HG03378 (cell line): ENCODE data around the gene GPR68.
"Not testable (repeated sequence)": the region's sequence is repeated elsewhere in the genome, so short reads cannot be mapped to it uniquely, and the experiment has no call there.

Experiments used
- ATAC-seq: cut with Tn5 transposase; IDR thresholded peaks from one replicate; pipeline ENCODE4 v1.9.1; 2021; ENCODE audit warnings: mild to moderate bottlenecking, moderate library complexity; ENCODE audit not compliant: unreplicated experiment

GPR68 gene

DNA sequence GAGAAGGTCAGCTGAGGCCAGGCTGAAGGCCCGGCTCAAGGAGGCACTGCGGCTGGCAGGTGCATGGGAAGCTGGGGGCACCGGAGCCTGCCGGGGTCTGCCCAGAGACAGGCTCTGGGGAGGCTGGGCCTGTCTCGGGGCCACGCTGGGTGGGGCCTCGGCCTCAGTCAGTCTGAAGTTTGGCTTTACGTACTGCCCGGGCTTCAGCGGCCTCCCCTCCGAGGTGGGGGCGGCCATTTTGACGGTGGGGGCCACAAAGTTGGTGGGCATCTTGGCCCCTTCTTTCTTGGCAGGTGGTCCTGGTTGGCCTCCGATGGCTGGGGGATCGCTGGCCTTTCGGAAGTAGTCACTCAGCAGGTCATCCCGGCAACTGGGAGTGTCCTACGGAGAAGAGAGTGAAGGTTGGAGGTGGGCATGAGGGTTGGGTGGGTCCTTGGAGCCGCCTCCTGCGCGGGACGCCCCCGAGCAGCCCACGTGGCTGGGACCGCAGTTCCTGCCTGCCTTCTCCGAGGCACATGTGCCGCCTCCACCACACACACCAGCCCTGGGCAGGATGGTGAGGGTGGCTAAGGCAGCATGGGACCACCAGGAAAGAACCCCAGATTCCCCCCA, 28.9 kb upstream of the GPR68 start:
- no peak for ATAC-seq

DNA sequence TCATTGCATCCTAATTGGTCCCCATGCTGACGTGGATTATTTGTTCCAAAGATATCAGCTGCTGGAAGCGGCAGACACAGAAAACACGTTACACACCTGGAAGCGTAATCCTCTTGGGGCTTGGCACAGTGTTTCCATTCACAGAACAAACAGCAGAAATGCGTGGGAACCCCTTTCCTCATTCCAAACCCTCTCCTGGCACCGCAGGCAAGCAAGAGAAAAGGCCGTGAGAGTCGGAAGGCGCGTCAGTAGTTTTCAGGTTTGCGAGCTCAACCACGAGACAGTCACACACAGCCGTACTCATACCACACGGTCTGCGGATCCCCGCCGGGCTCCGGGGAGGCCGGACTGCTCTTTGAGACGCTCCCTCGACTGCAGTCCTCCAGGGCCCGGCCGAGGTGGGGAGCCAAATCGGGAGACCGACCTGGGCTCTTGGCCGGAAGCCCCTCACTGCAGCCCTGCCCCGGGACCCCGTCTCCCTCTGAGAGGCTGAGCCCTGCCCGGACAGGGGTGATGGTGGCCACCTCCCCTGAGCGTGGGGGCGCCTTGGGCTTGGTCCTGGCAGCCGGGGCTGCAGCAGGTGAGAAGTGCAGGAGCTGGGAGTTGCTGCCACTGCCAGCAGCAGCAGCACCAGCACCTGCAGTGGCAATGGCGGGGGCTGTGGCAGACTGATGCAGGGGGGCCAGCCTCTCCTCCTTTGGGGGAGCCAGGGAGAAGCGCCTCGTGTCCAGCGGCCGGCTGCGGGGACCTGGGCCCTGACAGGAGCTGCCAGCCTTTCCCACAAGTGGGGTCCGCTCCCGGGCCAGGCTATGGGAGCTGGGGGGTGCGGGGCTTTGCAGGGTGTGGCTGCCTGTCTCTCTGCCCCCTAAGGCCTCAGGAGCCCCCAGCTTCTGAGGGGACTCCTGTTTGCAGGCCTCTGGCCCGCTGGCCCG, 28.1 kb upstream of the GPR68 start:
- ATAC-seq: no peak

DNA sequence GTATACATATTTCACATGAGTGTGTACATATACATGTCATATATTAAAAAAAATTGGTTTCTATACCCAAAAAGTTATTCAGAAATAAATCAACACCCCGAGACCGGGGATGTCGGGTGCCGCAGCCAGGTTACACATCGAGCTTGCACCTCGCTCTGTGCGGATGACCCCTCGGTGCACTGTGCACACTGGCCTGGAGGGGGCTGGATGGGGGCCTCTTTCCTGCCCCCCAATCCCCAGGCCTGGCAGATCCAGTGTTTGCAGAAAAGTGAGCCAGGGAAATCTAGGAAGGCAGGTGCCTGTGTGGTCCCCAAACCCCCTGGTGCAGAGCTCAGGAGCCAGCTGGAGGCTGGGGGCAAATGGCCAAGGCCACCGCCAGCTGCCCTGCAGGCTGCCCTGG, 27.1 kb upstream of the GPR68 start:
- no peak for ATAC-seq

DNA sequence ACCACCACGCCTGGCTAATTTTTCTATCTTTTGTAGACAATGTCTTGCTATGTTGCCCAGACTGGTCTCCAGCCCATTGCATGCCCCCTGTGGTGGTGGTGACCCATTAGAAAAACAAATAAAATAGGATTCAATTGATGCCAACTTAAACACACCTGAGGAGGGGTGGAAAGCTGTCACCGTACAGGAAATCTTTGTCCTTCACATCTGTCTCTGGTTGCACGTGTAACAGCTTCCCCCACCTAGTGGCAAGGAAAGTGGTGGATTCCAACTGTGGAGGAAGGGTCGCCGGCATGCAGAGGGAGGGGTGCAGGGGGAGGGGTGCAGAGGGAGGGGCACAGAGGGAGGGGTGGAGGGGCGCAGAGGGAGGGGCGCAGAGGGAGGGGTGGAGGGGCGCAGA, 26.1 kb upstream of the GPR68 start:
- ATAC-seq: no peak

DNA sequence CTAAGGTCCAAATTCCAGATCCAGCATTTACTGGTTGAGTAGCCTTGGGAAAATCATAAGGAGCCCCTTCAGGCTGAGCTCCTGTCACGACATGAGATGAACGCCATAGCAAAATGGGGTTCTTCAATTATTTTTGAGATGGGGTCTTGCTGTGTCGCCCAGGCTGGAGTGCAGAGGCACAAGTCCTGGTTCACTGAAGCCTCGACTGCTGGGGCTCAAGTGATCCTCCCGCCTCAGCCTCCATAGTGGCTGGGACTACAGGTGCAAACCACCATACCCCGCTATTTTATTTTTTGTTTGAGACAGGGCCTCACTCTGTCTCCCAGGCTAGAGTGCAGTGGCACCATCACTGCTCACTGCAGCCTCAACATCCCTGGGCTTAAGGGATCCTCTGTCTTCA, 25.7 kb upstream of the GPR68 start:
- ATAC-seq: no peak

DNA sequence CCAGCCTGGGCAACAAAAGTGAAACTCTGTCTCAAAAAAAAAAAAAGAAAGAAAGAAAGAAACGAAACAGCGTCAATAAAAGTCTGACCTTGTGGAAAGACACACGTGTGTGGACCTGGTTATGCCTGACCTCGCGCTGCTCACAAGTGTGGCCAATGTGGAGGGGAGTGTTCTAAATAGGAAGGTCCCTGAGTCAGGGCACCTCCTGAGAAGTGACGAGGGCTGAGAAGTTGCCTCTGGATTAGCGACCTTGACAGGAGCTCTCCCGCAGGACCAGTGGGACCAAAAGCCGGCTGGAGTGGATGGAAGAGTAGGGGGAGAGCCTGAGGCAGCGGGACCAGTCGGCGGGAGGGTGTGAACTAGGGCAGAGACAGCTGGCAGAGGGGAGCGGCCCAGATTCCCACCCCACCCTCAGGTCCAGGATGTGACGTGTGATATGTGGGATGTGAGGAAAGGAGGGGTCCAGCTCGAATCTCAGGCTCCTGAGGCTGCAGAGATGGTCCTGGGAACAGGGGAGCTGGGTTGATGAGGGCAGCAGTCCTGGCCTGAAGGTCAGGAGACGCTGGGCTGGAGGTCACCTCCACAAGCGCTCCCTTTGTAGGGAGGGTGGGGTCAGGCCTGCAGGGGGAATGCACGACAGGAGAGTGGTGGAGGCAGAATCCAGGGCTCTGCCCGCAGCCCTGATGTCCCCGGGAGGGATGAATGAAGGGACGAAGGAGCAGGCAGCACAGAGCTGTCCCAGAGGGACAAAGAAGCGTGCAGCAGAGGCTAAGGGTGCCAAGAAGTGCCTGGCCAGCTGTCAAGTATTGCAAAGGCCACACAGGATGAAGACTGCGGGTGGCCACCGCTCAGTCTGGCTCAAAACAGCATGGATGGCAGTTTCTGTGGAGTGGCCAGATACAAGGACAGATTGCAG, 24.8 kb upstream of the GPR68 start:
- ATAC-seq: no peak

DNA sequence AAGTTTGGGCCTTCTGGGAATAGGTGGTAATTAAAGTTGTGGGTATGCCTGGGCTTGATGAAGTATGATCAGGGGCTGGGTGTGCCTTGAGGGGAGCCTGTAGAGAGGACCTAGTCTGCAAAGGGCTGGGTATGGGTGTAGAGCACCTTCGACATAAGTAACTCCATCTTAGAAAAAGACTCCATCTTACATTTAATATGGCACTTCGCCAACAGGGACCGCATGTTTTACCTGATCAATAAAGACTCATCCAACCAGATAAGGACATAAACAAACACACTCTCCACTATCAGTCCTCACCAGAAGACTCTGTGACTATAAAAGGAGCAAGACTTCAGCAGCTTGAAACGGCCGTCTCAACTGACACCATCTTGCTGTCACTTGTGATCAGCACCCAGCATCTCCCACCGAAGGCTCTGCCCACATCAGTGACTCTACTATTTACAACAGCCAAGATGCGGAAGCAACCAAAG, 23.5 kb upstream of the GPR68 start:
- no peak for ATAC-seq

DNA sequence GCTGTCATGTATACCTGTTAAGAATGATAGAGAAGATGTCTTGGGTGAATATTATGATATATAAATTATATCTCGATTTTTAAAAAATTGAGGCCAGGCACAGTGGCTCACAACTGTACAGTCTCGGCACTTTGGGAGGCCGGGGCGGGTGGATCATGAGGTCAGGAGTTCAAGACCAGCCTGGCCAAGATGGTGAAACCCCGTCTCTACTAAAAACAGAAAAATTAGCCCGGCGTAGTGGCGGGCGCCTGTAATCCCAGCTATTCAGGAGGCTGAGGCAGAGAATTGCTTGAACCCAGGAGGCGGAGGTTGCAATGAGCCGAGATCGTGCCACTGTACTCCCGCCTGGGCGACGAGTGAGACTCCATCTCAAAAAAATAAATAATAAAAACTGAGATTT, 21.8 kb upstream of the GPR68 start:
- not testable (repeated sequence) for ATAC-seq

DNA sequence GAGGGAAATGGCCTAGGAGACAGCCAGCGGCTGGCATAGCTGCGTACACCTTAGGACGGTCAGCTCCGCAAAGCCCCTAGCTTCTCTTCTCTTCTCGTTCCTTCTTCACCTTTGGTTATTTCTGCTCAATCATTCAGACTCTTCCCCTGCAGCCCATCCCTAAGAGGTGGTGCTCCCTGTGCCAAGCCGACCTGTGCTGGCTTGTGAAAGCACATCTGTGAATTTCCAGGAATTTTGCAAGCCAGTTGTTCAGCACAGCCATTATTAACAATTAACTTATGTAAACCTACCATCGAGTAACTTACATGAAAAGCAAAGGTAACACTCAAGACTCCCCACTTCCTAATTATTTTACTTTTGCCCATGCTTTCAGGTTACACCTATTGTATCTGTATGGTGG, 20.9 kb upstream of the GPR68 start:
- no peak for ATAC-seq

DNA sequence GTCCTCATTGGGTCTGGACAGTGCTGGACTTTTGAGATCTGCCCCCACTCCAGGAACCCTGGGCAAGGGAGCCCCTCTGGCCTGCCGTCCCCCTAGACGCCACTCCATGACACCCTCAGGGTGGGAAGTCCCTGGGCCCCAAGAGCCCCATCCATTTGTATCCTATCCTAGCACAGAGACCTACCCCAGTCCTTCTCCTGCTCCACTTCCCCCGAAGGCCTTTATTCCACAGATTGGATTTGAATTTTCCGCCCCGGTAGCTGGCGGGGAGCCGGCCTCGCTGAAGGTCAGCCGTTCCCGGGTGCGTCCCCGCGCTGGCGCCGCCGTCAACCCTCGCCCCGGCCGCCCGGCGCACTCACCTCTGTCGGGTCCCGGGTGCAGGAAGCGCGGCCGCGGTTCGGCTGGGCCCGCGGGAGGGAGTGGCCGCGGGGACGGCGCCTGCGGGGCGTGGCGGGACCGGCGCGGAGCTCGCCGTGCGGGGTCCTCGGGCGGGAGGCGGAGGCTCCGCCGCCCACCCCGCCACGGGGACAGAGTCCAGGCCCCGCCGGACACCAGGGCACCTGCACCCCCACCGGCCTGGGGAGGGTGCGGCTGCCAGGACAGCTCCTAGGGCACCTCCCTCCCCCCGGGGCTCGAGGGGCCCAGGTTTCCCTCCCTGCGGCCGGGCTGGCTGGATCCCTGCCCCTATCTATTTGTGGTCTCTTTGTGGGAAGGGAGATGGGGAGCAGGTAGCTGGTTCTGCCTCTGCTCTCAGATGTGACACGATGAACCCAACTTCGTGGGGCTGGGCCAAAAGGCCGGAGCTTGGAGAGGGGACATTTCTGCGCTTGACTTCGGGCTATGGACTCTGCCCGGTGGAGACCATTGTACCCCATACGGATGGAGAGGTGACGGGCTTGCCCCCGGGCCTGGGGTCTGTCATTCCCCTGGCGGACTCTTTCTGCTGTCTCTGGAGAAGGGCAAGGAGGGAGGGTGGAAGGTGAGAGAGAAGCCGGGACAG, 19.9 kb upstream of the GPR68 start:
- ATAC-seq: no peak

DNA sequence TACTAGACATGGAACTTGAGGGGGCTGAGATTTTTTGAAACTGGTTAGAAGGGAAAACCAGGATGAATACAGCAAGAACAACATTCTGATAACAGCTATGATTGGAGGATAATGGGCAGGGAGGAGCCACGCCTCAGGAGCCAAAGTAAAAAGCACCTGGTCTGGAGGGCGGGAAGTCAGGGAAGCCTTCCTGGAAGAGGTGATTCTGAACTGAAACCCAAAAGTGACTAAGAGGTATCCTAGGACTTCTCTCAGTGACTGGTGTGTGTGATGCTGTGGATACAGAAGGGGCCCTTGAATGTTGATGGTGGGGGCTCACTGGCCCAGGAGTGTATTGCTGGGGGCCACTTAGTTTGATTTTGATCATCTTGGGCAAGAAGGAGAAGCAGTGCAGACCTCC, 18.8 kb upstream of the GPR68 start:
- ATAC-seq: no peak

DNA sequence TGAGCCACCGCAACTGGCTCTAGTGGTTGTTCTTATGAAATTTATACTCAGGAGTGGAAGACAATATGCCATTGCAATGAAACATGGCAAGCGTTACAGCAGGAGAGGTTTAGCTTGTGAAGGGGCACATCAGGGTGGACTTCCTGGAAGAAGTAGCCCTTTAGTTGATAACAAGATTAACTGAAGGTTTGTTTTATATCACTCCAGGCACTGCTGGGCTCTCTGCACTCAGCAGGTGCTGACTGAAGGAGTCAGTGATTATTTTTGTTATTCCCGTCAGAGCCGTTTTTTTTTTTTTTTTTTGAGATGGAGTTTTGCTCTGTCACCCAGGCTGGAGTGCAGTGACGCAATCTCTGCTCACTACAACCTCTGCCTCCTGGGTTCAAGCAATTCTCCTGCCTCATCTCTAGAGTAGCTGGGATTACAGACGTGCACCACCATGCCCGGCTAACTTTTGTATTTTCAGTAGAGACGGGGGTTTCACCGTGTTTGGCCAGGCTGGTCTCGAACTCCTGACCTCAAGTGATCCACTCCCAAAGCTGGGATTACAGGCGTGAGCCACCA, 17.6 kb upstream of the GPR68 start:
- ATAC-seq: no peak

DNA sequence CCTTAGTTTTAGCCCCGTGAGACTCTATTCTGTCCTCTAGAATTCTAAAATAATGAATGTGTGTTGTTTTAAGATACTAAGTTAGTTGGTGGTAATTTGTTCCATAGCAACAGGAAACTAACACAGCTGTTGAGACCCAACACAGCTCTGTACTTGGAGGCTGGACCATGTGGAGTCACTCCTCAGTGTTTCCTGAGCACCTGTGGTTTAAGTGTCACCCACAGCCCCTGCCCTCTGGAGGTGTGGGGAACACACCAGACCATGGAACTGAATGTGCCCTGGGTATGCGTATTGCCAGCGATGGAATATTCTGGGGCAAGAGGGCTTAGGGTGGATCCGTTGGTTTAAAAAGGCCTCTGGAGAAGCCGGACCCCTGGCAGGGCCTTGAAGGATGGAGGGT, 16.6 kb upstream of the GPR68 start:
- no peak for ATAC-seq

DNA sequence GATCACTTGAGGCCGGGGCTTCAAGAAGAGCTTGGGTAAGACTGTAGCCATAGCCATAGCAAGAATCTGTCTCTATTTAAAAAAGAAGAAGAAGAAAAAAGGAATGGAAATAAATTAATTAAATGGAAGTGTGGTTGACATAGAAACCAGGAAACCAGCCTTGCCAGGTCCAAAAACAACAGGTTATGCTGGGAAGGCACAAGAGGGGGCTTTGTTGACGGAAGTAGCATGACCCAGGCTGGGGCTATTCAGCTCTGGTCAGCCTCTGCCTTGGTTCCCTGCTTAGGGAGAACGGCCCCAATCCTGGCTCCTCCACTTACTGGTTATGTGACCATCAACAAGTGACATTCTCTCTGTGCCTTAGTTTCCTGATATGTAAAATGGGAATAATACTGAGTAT, 14.4 kb upstream of the GPR68 start:
- no peak for ATAC-seq

DNA sequence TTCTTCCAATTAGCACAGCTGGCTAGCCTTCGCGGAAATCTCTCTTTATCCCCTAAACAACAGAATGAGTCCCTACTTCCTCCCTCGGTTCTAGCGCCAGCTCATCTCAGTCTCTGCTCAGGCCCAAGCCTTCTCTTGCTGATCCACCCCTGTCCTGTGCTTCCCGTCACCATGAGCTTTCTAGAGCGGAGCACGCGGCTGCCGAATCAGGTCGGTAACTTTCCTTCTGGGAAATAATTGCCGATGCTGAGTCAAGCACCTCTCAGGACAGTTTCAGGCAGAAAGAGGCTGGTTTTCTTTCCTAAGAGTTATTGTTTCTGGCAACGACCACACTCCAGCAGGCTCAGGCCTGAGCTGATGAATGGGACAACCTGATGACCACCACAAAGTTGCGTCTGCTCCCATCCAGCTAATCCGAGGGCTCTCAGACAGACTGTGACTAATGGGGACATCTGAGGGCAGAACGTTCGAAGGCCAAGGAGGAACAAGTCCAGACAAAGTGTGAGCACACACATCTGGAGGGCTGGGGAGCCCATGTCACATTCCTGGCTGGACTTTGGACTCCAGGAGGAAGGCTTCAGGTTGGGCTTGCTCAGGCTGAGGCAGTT, 13.6 kb upstream of the GPR68 start:
- no peak for ATAC-seq

DNA sequence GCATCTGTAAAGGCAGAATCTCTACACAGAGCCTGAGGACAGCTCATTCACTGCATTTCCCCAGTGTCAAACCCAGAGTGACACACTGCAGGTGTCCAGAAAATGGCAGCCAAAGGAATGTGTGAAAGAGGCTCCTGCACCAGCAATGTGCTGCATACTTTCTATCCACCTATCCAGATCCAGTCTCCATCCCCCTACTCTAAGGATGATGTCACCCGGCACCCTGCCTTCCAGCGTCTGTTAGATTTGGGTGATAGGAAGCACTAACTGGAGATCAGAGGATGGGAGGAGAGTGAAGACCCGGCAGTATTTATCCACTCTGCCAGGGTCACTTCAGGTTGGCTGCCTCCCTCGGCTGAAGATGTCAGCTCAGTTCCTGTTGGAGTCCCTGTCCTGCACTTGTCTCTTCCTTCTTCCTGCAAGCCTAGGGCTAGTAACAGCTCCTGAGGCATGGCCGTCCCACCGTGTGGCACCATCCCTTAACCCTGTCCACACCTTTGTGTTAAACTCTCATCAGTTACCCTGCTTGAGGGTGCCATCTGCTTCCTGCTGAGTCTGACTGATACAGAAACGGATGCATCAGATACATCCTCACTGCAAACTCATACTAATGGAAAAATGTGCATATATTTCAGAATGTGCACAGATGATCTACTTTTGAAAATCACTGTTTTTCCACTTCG, 13.0 kb upstream of the GPR68 start:
- ATAC-seq: no peak

DNA sequence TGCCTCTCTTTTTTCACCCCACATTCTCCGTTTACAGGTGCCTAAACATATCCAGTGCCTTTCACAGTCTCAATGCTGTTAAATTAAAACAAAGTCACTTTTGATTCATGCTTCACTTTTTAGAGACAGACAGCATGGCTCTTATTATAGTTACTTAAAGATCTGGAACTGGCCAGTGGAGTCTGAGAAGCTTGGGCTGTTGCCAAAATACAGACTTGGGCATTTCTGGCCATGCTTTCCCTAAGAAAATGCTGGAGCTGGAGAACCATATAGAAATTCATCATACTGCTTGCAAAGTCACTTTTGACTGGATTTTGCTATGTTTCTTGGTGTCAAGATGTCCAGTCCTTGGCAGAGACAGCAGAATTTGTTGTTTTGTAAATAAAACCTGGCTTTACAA, 12.2 kb upstream of the GPR68 start:
- no peak for ATAC-seq

DNA sequence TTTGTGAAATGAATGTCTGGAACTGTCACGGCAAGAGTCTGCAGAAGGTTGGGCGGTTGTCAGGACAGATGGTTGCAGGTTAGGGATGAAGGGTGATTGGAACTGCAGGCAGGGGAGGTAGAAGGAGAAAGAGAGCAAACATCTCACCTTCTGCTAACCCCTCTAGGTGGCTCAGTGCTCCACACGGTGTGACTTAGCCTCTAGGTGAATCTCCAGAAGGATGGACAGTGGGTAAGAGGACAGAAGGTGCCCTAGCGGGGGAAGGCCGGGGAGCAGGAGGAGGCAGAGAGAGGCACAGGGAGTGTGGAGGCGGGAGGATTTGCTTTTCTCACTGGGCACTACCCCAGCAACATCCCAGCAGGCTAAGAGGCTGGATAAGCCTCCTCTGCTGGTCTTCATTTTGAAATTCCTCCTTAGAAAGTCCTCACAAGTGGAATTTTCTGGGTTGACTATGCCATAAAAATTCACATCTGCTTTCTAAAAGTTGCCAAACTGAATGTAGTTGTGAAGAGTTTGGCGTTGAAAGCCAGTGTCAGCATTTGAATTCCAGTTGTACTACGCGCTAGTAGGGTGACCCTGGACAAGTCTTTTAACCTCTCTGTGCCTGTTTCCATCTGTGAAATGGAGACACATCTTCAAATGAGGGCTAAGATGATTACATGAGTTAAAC, 10.7 kb upstream of the GPR68 start:
- ATAC-seq: no peak
